Right lobe of liver (tissue), 6 donors: ENCODE measurements around the gene GPR31. TPM values are rescaled to one million over a fixed set of nuclear protein-coding genes. Genes with fewer than 3 reads are reported as not detected.

ENCODE experiments used
- ATAC-seq, 4 donors: fragments of 200-7000 bp; cut with Tn5 transposase; one replicate each; pipeline ENCODE4 v1.9.1; 2020; ENCODE audit warnings: mild to moderate bottlenecking in 4 of 4, moderate library complexity in 4 of 4
- DNase-seq, 3 donors: peaks; one replicate each; pipeline ENCODE4 v3.0.0-alpha.2; 2020
- H3K27ac ChIP-seq, 3 donors: fragments of 200-600 bp; one replicate each; pipeline ENCODE4 v1.8.0; 2022
- H3K27me3 ChIP-seq, 2 donors: fragments of 200-600 bp; one replicate each; pipeline ENCODE4 v1.8.0; 2022
- H3K36me3 ChIP-seq, 4 donors: fragments of 200-600 bp; sonication (generic) in 1 of 4; one replicate each; pipeline versions ENCODE4 v1.5.1 to v1.8.0; 2017 to 2022; ENCODE audit warnings: control low read depth in 1 of 4
- H3K4me1 ChIP-seq, 4 donors: fragments of 200-600 bp; sonication (generic) in 1 of 4; one replicate each; pipeline versions ENCODE4 v1.5.1 to v1.8.0; 2017 to 2022; ENCODE audit warnings: control low read depth in 1 of 4
- H3K4me3 ChIP-seq, 3 donors: fragments of 200-600 bp; one replicate each; pipeline ENCODE4 v1.8.0; 2022
- H3K9me3 ChIP-seq, 4 donors: fragments of 200-600 bp; sonication (generic) in 1 of 4; one replicate each; pipeline versions ENCODE4 v1.5.1 to v1.8.0; 2017 to 2022; ENCODE audit warnings: control low read depth in 1 of 4
- POLR2A ChIP-seq: fragments of 450-650 bp; IDR thresholded peaks from one replicate; pipeline ENCODE4 v1.6.1; 2017; ENCODE audit warnings: antibody characterized with exemption, mild to moderate bottlenecking
- WGBS: methylation state at CpG from one replicate; pipeline ENCODE4 v1.1.6; 2018; ENCODE audit warnings: low coverage, low lambda C conversion rate; ENCODE audit not compliant: insufficient coverage; ENCODE audit errors: missing lambda C conversion rate; 5-methylcytosine and 5-hydroxymethylcytosine counted together
- intact Hi-C, 2 donors: fragments of 100-400 bp; cut with DNase I; formaldehyde crosslinking; loops; one replicate each; pipeline versions ENCODE4 v1.11.2 to v1.14.1; 2022
- total RNA-seq, 6 experiments: library from RNA; depleted of rRNA in 2 of 6; stranded (reverse); fragments of >200 nt in 2 of 6; fragmentation: NEBNext Ultra II Directional in 3 of 6; extraction: Animal tissue kit (Norgen Biotek cat#: 25700) in 3 of 6; gene quantifications; one replicate each; pipeline versions ENCODE4 v1.1.0 to v1.2.4, GENCODE V29; 2016 to 2023
- TF ChIP-seq, protein P1 (sequence below), 4 donors: fragments of 200-600 bp in 3 of 4; fragments of 450-650 bp in 1 of 4; IDR thresholded peaks; one replicate each; pipeline versions ENCODE4 v1.5.1 to v1.8.0; 2016 to 2022; ENCODE audit warnings: antibody characterized with exemption in 4 of 4, mild to moderate bottlenecking in 2 of 4
- donor health status: DM: no; HTN: yes; CAD: no.
- donor health status: DM: no; HTN: no; CAD: no.
- donor health status: DM: no; HTN: no; CAD: no.
- donor health status: DM: no; HTN: yes; CAD: no.
- donor health status: DM: no; HTN: yes; CAD: no.

Gene GPR31
- total RNA-seq, 6 experiments from 2014 or later, result not detected

DNA sequence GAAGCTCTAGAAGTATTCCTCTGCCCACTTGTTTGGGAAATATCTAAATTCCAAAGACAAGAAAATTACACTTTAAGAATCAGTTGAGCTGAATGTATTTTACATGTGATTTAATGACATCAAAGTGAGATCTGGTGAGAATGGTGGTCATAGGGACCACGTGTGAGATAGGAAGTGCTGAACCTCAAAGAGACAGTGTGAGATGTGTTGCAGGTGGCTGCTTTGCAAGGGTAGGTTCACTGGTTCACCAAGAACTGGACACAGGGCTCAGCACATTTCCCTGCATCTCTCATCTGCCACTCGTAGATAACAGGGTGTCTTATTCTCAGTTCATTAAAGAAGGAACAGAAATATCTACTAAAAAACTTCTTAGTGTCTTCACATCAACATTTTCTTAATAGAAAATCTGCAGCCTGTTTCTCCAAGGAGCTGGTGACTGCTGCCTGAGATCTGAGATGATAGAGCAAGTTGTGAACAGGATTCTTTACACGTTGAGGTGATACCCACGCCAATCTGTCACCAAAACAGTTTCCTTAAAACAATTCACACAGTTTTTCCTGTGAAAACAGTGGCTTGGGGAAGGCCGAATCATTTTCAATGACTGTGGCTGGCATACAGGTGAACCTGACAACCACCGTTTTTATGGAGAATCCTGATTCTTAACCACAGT lies 27.6 kb downstream of the GPR31 start:
- no peaks in the 10 kb centered on the region for H3K36me3 ChIP-seq
- H3K27me3 ChIP-seq, result no peaks in the 10 kb centered on the region
- H3K9me3 ChIP-seq, result no peaks in the 10 kb centered on the region
- no peaks in the 10 kb centered on the region for H3K4me1 ChIP-seq
- no peak overlapping the region for H3K4me3 ChIP-seq
- no peak overlapping the region for H3K27ac ChIP-seq
- DNase-seq (no peak), ATAC-seq (no peak)
- intact Hi-C loops, result no loop called here
- no peak for TF ChIP-seq POLR2A
- TF ChIP-seq, protein P1, sequence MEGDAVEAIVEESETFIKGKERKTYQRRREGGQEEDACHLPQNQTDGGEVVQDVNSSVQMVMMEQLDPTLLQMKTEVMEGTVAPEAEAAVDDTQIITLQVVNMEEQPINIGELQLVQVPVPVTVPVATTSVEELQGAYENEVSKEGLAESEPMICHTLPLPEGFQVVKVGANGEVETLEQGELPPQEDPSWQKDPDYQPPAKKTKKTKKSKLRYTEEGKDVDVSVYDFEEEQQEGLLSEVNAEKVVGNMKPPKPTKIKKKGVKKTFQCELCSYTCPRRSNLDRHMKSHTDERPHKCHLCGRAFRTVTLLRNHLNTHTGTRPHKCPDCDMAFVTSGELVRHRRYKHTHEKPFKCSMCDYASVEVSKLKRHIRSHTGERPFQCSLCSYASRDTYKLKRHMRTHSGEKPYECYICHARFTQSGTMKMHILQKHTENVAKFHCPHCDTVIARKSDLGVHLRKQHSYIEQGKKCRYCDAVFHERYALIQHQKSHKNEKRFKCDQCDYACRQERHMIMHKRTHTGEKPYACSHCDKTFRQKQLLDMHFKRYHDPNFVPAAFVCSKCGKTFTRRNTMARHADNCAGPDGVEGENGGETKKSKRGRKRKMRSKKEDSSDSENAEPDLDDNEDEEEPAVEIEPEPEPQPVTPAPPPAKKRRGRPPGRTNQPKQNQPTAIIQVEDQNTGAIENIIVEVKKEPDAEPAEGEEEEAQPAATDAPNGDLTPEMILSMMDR (IDR thresholded peaks at IDR 0.05), result no peak
- 57% methylated on average over 6 of the region's 6 CpGs for WGBS

DNA sequence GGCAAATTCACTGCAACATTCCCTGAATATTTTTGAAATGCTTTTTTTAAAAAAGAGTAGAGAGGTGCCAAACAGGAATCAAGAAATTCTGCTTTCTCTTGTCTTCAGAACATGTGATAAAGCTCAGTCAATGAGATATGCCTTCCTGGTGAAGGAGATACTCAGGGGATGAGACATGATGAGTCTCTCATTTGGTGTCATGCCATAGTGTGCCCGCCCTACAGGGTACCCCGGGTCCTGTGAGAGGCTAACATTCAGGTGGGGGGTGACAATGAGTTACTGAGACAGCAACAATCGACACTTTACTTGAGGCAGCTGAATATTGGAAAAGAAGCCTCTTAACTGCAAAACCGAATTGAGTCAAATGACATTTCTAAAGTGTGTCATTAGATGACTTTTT lies 28.2 kb downstream of the GPR31 start:
- no peak overlapping the region for H3K4me3 ChIP-seq
- no peaks in the 10 kb centered on the region for H3K36me3 ChIP-seq
- WGBS, result 56% methylated on average over 4 of the region's 4 CpGs
- no peaks in the 10 kb centered on the region for H3K9me3 ChIP-seq
- TF ChIP-seq, protein P1 (IDR thresholded peaks at IDR 0.05), result no peak
- TF ChIP-seq POLR2A, result no peak
- no peaks in the 10 kb centered on the region for H3K4me1 ChIP-seq
- ATAC-seq, result no peak
- H3K27ac ChIP-seq, result no peak overlapping the region
- no peak for DNase-seq
- intact Hi-C loops, result no loop called here
- no peaks in the 10 kb centered on the region for H3K27me3 ChIP-seq

DNA sequence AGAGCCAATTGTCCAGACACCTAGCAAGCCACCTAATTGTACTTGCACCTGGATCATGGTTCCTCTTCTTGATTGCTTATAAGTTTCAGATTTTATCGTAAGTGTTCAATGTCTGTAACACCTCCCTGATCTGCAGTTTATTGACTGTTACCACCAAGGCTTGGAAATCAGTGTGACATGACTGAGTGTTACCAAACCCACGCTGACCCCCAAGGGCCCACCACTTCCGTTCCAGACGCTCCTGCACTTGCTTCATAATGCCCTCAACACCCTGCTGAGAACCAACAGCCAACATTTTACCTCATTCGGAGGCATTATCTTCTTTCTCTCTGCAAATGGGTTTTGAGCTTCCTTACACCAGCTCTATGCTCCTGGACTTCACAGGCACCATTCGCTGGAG lies 28.6 kb downstream of the GPR31 start:
- ATAC-seq (no peak), DNase-seq (no peak)
- TF ChIP-seq, protein P1 (IDR thresholded peaks at IDR 0.05), result no peak
- TF ChIP-seq POLR2A, result no peak
- Histone ChIP-seq H3K4me3 (no peak overlapping the region), H3K4me1 (no peaks in the 10 kb centered on the region), H3K9me3 (no peaks in the 10 kb centered on the region), H3K36me3 (no peaks in the 10 kb centered on the region), H3K27me3 (no peaks in the 10 kb centered on the region), H3K27ac (no peak overlapping the region)
- WGBS, result 66% methylated on average over 6 of the region's 6 CpGs
- intact Hi-C loops, result no loop called here

DNA sequence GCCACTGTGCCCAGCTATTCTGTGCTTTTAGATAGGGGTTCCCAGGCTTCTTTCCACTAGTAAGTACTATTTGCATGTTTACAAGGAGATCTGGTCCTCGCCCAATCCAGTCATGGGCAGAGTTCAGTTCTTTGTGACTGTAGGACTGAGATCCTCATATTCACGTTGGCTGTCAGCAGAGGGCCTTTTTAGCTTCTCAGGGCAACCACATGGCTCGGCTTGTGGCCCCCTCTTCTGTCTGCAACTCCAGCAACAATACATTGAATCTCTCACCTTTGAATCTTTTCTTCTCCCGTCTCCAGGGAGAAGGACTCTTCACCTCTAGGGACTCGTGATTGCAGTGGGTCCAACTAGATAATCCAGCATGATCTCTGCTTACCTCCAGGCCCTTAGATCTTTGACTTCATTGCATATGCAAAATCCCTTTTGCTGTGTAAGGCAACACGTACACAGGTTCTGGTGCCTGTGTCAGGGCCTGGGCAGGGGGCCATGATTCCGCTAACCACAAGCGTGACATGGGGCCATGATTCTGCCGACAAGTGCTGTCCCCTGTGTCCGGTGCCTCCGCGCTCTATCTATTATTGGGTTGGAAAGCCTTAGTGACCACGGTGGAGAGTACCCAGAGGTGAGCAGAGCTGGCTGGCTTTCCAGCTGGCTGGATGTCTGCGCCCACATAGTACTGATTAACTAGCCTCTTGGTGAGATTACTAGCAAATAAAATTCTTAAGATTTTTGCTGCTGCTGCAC lies 29.8 kb downstream of the GPR31 start:
- 71% methylated on average over 5 of the region's 14 CpGs for whole genome bisulfite sequencing
- Histone ChIP-seq H3K4me1 (peaks cover 0 to 7% (median 2%) of the 10 kb centered on the region in 4 donors), H3K27ac (no peak overlapping the region), H3K27me3 (no peaks in the 10 kb centered on the region), H3K4me3 (no peak overlapping the region), H3K9me3 (no peaks in the 10 kb centered on the region), H3K36me3 (no peaks in the 10 kb centered on the region)
- intact Hi-C loops, result no loop called here
- no peak for ATAC-seq
- TF ChIP-seq, protein P1 (IDR thresholded peaks at IDR 0.05), result no peak
- TF ChIP-seq POLR2A, result no peak
- DNase-seq, result no peak
